HG03439 (cell line): Measurements from ENCODE around the gene AGAP3.
A peak's percentile ranks its signal among the peaks of the same experiment; 100 is the strongest.

ENCODE experiments used
- ATAC-seq: cut with Tn5 transposase; IDR thresholded peaks from one replicate; pipeline ENCODE4 v1.9.1; 2021; ENCODE audit warnings: mild to moderate bottlenecking, moderate library complexity; ENCODE audit not compliant: unreplicated experiment

The AGAP3 gene

GRCh38 chr7:151122796-151123157, 36.5 kb downstream of the AGAP3 start:
- ATAC-seq = no peak

- ATAC-seq = no peak
These were observed 37.0 kb downstream of the AGAP3 start for GRCh38 chr7:151123158-151123821.

GRCh38 chr7:151123822-151124464, 37.7 kb downstream of the AGAP3 start:
- ATAC-seq = peak; percentile 69

GRCh38 chr7:151124481-151124880, 38.2 kb downstream of the AGAP3 start:
- no peak for ATAC-seq

GRCh38 chr7:151124899-151125399, 38.7 kb downstream of the AGAP3 start:
- ATAC-seq = no peak

DNA sequence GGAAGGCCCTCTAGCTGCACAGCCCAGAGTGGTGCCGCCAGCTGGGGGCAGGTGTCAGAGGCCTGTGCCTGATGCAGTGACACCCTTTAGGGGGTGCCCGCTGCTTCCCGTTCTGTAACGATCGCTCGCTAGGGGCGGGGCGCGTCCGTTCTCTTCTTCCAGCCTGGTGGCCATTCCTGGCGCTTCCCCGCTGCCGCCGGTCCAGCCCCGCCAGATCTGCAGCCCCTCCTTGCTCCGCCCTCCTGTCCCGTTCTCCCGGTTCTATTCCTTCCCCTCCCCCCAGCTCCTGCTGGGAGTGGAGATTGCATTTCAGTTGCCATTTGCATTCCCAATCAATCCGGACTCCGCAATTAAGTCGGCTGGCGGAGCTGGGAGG, 39.2 kb downstream of the AGAP3 start:
- no peak for ATAC-seq

DNA sequence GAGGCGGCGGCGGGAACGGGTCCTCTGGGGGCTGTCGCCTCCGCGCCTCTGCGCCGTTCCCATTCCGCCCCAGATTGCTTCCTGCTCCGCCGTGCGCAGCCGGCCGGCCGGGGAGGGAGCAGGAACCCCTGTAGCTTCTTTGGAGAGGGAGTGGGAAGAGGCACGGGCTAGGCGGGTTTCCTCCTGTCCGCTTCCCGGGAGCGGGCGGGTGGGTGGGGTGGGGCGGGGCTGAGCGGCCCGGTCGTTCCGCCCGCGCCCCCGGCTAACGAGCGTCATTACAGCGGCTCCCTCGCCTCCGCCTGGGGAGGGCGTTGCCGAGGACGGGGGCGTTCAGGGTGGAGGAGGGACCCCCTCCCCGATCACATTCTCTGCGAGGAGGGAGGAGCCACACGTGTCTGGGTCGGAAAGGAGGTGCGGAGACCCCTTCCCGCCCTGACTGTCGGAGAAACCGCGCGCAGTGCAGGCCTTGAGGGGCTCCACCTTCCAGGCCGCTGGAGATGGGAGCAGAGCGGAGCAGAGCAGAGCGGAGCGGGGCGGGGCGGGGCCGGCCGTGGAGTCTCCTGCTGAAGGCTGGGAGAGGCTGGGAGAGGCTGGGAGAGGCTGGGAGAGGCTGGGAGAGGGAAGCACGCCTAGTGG, 39.7 kb downstream of the AGAP3 start:
- no peak for ATAC-seq

DNA sequence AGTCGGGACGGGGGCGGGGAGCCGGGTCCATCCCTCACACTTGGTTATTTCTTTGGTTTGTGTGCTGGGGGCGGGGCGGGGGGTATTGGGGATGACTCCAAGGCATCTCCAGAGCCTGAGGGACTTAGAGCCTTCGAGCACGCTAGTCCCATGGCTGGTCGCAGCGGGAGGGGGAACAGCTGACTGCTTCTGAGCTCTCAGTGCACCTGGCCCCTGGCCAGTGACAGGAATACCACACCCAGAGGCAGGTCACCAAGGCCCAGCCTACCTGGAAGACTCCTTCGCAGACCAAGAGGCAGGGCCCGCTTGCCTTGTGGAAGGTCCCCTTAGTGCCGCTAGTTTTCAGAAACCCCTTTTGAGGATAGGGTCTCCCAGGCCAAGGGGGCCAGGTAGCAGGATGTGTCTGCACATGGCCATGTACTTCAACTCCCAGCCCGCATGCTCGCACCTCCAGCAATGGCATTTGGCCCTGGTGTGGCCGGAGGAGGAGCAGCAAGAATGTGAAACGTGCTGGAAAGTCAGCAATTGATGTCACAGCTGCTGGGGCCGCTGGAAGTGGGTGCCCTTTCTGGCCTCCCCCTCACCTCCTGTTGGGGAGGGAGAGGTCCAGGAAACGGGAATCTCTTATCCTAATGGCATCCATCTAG, 40.3 kb downstream of the AGAP3 start:
- ATAC-seq = no peak

- no peak for ATAC-seq
These were observed 41.9 kb downstream of the AGAP3 start for GRCh38 chr7:151128144-151128543.

DNA sequence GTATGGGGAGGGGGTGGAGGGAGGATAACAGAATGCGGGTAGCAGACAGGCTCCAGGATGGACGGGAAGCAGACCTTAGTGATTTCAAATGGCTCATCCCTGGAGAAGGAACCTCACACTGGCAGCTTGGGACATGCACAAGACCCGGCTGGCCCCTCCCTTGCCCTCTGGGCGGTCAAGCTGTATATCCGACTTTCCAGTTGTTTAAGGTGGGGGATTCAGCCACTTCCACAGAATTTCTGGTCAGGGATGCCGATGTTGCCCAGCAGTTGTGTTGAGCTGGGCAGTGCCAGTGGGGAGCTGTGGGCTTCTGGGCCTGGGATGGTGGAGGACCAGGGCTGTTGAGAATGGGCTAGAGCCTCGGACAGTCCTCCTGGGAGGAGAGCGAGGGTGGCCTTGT, 42.4 kb downstream of the AGAP3 start:
- ATAC-seq = no peak

DNA sequence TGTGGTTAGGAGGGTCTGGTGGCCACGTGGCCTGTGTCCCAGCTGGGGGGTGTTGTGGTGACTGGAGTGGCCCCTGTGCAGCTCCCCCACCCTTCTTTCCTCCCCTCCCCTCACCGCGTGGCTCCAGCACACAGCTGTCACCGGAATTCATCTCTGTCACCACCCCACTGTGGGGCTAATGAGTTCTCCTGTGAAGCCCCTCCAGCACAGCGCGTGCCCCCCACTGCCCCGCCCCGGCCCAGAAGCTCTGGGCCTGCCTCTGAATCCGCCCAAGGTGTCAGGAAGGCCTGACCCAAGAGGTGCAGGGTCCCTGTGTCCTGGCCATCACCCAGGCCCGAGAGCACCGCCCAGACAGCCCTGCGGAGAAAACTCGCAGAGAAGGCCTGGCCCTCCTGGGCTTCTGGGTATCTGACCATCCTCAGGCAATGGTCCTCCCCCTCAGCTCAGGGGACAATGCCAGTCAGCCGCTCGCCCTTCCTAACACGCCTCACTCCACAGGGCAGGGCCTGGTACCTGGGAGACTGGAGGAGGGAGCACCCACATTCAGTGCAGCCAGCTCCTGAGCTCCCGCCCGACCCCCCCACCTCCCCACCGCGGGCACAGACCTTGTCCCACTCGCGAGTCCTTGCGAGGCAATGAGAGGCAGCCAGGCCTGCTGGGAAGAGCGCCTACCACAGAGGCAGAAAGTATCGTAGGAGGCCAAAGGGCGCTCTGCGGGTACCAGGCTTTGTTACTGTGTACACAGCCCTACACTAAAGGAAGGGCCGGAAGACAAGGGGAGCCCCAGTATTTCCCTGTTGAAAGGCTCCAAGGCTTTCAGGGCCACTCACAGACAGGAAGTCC, 43.1 kb downstream of the AGAP3 start:
- ATAC-seq = no peak

GRCh38 chr7:151129960-151130591, 43.8 kb downstream of the AGAP3 start:
- no peak for ATAC-seq

DNA sequence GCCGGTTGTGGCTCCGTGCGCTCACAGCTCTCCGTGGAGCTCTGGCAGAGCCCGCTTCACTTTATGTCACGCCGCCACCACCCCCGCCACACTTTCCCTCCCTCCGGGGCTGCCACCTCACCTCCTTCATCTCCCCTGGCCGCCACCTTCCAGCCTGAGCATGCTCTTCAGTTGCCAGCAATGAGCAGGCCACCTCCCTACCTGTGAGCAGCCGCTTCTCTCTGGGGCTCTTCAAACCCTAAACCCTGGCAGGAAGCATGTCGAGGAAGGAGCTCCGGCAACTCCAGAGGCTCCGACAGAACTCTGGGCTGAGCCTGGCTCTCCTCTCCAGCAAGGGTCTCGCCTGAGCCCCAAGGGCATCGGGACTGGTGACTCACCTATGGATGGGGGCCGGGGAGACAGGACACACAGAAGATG, 44.5 kb downstream of the AGAP3 start:
- no peak for ATAC-seq

DNA sequence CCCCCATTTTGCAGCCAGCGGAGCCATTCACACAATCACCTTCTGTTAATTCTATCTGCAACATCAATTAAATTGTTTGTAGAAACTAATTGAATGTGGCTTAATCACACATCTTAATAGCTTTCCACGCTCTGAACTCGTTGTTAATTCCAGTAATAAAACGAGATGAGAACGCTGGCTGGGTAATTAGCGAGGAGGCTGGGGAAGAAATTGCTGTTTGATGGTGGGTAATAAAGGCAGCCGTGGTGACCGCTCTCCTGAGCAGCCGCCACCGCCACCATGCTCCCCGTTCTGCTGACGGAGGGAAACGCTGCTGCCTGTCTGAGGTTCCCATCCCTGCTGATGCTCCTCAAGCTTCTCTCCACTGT, 44.9 kb downstream of the AGAP3 start:
- no peak for ATAC-seq

DNA sequence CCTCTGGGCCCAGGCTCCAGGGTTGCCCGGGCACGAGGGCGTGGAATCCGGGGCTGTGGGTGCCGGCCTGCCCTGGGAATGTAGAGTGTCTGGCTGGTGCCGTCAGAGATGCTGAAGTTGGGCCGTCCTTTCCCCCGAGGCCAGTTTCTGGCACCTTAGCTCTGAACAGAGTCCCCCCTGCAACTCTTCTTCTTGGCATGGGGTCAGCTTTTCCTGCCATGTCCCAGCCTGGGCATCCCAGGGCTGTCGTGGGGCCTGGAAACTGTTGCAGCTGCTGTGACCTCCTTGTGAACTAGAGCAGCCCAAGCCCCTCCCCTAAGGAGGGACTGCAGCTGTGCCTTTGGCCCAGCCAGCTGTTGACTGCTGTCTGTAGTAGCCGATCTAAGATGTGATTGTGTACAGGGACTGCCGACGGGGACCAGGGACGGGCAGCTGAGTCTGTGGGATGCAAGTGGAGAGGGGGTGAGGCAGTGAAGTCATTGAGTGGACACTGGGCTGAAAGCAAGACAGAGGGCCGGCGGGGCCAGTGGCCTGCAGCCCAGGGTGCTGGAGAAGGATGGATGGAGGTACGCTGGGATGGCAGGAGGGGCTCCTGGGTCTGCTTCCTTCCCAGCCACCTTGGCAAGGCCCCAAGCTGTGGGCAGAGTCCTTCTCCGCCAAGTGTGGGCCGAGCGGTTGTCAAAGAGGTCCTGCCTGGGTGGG, 45.5 kb downstream of the AGAP3 start:
- ATAC-seq = no peak

DNA sequence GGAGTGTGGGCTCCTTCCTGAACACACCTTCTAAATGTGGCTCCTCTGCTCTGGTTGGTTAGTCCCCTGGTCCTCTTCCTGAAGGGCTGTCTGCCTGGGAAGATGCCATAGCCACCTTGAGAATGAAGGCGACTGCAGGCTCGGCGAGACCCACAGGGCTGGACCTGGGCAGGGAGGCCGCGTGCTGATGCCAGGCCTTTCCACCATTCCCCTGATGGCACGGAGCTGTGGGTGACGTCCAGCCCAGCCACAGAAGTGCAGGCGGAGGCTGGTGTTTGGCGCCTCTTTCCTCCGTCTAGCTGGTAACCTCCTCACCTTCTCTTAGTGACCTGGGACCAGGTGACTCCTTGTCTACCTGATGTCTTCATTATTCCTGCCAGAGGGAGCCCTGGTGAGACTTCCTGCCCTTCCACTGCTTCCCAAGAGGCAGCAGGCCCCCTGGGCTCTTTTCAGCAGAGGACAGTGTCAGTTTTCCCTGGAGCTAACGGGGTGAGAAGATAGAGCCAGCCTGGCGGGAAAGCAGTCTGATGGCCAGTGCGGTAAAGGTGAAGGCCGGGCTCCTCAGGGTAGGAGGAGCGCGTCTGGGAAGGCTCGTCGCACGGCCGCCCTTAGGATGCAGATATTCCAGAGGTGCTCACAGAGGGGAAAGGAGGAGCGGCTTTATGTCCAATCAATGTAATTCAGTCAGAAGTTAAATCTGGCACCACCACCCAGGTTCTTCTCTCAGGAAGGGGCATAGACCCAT, 46.4 kb downstream of the AGAP3 start:
- ATAC-seq = no peak

DNA sequence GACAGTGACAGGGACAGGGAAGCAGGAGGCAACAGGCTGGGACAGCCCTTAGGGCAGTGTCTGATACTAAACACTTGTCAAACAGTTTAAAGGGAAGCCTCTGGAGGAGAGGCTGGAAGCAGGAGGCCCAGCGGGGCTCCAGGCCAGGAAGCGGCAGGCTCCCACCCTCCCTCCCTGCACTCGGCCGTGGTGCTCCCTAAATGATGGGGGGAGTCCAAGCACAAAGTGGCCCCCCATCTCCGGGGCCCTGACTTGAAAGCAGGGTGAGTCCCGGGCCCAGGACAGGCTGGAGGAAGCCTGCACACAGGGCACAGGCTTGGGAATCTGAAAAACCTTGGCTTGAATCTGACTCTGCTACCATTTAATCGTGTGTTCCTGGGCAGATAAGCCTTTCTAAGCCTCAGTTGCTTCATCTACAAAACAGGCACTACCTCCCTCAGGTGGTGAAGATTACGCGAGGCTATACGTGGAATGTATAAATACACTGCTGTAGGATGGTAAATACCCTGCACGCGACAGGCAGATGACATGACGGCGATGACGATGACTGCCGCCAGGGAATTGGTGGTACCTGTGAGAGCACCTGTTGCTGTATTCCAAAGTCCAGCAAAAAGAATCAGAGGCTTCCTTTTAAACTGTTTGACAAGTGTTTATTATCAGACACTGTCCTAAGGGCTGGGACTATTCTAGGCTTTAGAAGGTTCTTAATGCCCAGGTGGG, 47.2 kb downstream of the AGAP3 start:
- ATAC-seq = no peak

- ATAC-seq = no peak
These were observed 47.9 kb downstream of the AGAP3 start for GRCh38 chr7:151133986-151134742.
